Osteocyte (in vitro differentiated cells): ENCODE data around the gene OR8B3. TPM values are rescaled to one million over a fixed set of nuclear protein-coding genes. Genes with fewer than 3 reads are reported as not detected.
"Not testable (repeated sequence)": the region's sequence is repeated elsewhere in the genome, so short reads cannot be mapped to it uniquely, and the experiment has no call there.

Experiments used
- DNase-seq: peaks from one replicate; pipeline ENCODE4 v3.0.0; 2021; ENCODE audit warnings: mixed read lengths; ENCODE audit not compliant: unreplicated experiment; ENCODE audit errors: extremely low spot score
- H3K27ac Mint-ChIP-seq: one replicate; pipeline ENCODE4 v1.8.0; 2021; ENCODE audit warnings: mild to moderate bottlenecking, mixed read lengths; ENCODE audit not compliant: unreplicated experiment
- H3K27me3 Mint-ChIP-seq: one replicate; pipeline ENCODE4 v1.8.0; 2021; ENCODE audit warnings: mixed read lengths; ENCODE audit not compliant: unreplicated experiment
- H3K36me3 Mint-ChIP-seq: one replicate; pipeline ENCODE4 v1.8.0; 2021; ENCODE audit warnings: mixed read lengths; ENCODE audit not compliant: unreplicated experiment
- H3K4me1 Mint-ChIP-seq: one replicate; pipeline ENCODE4 v1.8.0; 2021; ENCODE audit warnings: mixed read lengths; ENCODE audit not compliant: unreplicated experiment
- H3K4me3 Mint-ChIP-seq: one replicate; pipeline ENCODE4 v1.8.0; 2021; ENCODE audit warnings: mild to moderate bottlenecking, moderate library complexity, mixed read lengths; ENCODE audit not compliant: unreplicated experiment
- H3K9me3 Mint-ChIP-seq: one replicate; pipeline ENCODE4 v1.8.0; 2021; ENCODE audit warnings: mixed read lengths; ENCODE audit not compliant: unreplicated experiment
- CTCF ChIP-seq: fragments of 200-600 bp; sonication (generic); IDR thresholded peaks from 2 replicates; pipeline ENCODE4 v1.5.0; 2021; ENCODE audit warnings: antibody characterized with exemption, mild to moderate bottlenecking, moderate library complexity
- total RNA-seq: library from RNA; stranded (reverse); gene quantifications from 2 replicates; pipeline ENCODE4 v1.2.1, GENCODE V29; 2021

OR8B3 gene
- total RNA-seq, 1 donor from 2014 or later, result not detected

GRCh38 chr11:124402326-124402922, 3.6 kb upstream of the OR8B3 start:
- peak; percentile 81 for TF ChIP-seq CTCF
- no peak overlapping the region for H3K4me3 Mint-ChIP-seq
- peaks cover 14% of the 10 kb centered on the region for H3K27me3 Mint-ChIP-seq
- H3K27ac Mint-ChIP-seq, result peak overlapping the region; percentile 31
- no peak for DNase-seq
- H3K36me3 Mint-ChIP-seq, result no peaks in the 10 kb centered on the region
- peaks cover 4% of the 10 kb centered on the region for H3K4me1 Mint-ChIP-seq
- H3K9me3 Mint-ChIP-seq, result peaks cover 3% of the 10 kb centered on the region

GRCh38 chr11:124396847-124397246, 2.0 kb downstream of the OR8B3 start:
- H3K4me3 Mint-ChIP-seq, H3K4me1 Mint-ChIP-seq, H3K27me3 Mint-ChIP-seq, DNase-seq, H3K9me3 Mint-ChIP-seq, H3K27ac Mint-ChIP-seq, H3K36me3 Mint-ChIP-seq: not testable (repeated sequence)

GRCh38 chr11:124394408-124394807, 4.4 kb downstream of the OR8B3 start:
- no peak overlapping the region for H3K4me3 Mint-ChIP-seq
- no peaks in the 10 kb centered on the region for H3K4me1 Mint-ChIP-seq

GRCh38 chr11:124384399-124384798, 14.4 kb downstream of the OR8B3 start, which contains the start of gene OR8B2:
Gene OR8B2 (minus strand): TSS chr11:124384499. CDS start chr11:124383343, 1,156 bp downstream.
- Mint-ChIP-seq H3K36me3 (no peaks in the 10 kb centered on the region), H3K4me1 (no peaks in the 10 kb centered on the region), H3K27ac (no peak within 1 kb of the TSS), H3K4me3 (no peak within 1 kb of the TSS), H3K9me3 (no peaks in the 10 kb centered on the region), H3K27me3 (no peaks in the 10 kb centered on the region)
- TF ChIP-seq CTCF, result no peak
- no peak for DNase-seq

More at GRCh38 chr11:124394408-124394807, 4.4 kb downstream of the OR8B3 start:
- Mint-ChIP-seq H3K36me3 (no peaks in the 10 kb centered on the region), H3K27ac (no peak overlapping the region), H3K27me3 (no peaks in the 10 kb centered on the region), H3K9me3 (no peaks in the 10 kb centered on the region)
- no peak for DNase-seq
- TF ChIP-seq CTCF, result no peak

GRCh38 chr11:124382857-124383256, 16.0 kb downstream of the OR8B3 start:
- not testable (repeated sequence) for H3K27me3 Mint-ChIP-seq, H3K4me1 Mint-ChIP-seq, DNase-seq, H3K4me3 Mint-ChIP-seq, H3K36me3 Mint-ChIP-seq, H3K27ac Mint-ChIP-seq, H3K9me3 Mint-ChIP-seq

- Mint-ChIP-seq H3K36me3 (no peaks in the 10 kb centered on the region), H3K27ac (no peak overlapping the region), H3K27me3 (no peaks in the 10 kb centered on the region), H3K9me3 (no peaks in the 10 kb centered on the region), H3K4me1 (no peaks in the 10 kb centered on the region), H3K4me3 (no peak overlapping the region)
- TF ChIP-seq CTCF, result no peak
- DNase-seq, result no peak
Observed at GRCh38 chr11:124380585-124380984, 18.2 kb downstream of the OR8B3 start.
